IMR-90 (cell line): Measurements from ENCODE around the gene SIAH1.

Experiments
- CHD1 ChIP-seq: IDR thresholded peaks from 2 replicates; pipeline ENCODE4 v1.6.1; 2012; ENCODE audit warnings: low read depth, low read length, improper control_type of control experiment
- CTCF ChIP-seq: conservative IDR thresholded peaks from 2 replicates; pipeline ENCODE4 v1.5.1; 2012; ENCODE audit warnings: mild to moderate bottlenecking, low read depth, low read length, improper control_type of control experiment
- MXI1 ChIP-seq: IDR thresholded peaks from 2 replicates; pipeline ENCODE4 v1.6.1; 2012; ENCODE audit warnings: low read depth, mild to moderate bottlenecking, low read length, moderate library complexity, borderline replicate concordance
- POLR2A ChIP-seq: IDR thresholded peaks from 2 replicates; pipeline ENCODE4 v1.6.1; 2012; ENCODE audit warnings: mild to moderate bottlenecking, low read depth, low read length
- SMC3 ChIP-seq: fragments of 150-350 bp; IDR thresholded peaks from 2 replicates; pipeline ENCODE4 v1.6.1; 2016; ENCODE audit warnings: low read depth, mild to moderate bottlenecking, antibody characterized with exemption, low read length, moderate library complexity

GRCh38 chr16:48361540-48362144 is 23.6 kb downstream of the SIAH1 start:
- TF ChIP-seq CTCF (no peak), POLR2A (no peak), CHD1 (no peak), MXI1 (no peak), SMC3 (no peak)
